HepG2 (cell line): Measurements from ENCODE around the gene POLR1E. TPM values are rescaled to one million over a fixed set of nuclear protein-coding genes. Genes with fewer than 3 reads are reported as not detected.

Experiments
- ATAD3A ChIP-seq: sonication (generic); formaldehyde crosslinking; IDR thresholded peaks from 2 replicates; pipeline ENCODE4 v1.4.0; 2020; ENCODE audit warnings: missing genetic modification reagents
- CEBPB ChIP-seq: IDR thresholded peaks from 2 replicates; pipeline ENCODE4 v1.6.1; 2011; ENCODE audit warnings: low read depth, low read length, improper control_type of control experiment, borderline replicate concordance
- HDAC6 ChIP-seq: fragments of 200-600 bp; sonication (generic); IDR thresholded peaks from 2 replicates; pipeline ENCODE4 v1.7.0; 2017; ENCODE audit warnings: mild to moderate bottlenecking, antibody characterized with exemption, low read length, low read depth
- KAT8 ChIP-seq: IDR thresholded peaks from 2 replicates; pipeline ENCODE4 v1.6.1; 2016; ENCODE audit warnings: missing genetic modification reagents, missing compliant biosample characterization
- LBX2 ChIP-seq: sonication (generic); formaldehyde crosslinking; IDR thresholded peaks from 2 replicates; pipeline ENCODE4 v1.5.0; 2020; ENCODE audit warnings: missing genetic modification reagents, mild to moderate bottlenecking, borderline replicate concordance
- MAFK ChIP-seq, 2 experiments: IDR thresholded peaks in 1 of 2; conservative IDR thresholded peaks in 1 of 2; 2 replicates each; pipeline ENCODE4 v1.6.1; 2011; ENCODE audit warnings: improper control_type of control experiment in 2 of 2, low read length in 2 of 2
- MYC ChIP-seq: sonication (generic); formaldehyde crosslinking; IDR thresholded peaks from 2 replicates; pipeline ENCODE4 v1.9.0; 2021; ENCODE audit warnings: missing genetic modification reagents, borderline replicate concordance
- MYNN ChIP-seq: sonication (generic); formaldehyde crosslinking; IDR thresholded peaks from 2 replicates; pipeline ENCODE4 v1.4.0; 2020; ENCODE audit warnings: mild to moderate bottlenecking, low read depth, missing genetic modification reagents
- PITX1 ChIP-seq: sonication (generic); formaldehyde crosslinking; IDR thresholded peaks from 2 replicates; pipeline ENCODE4 v1.5.1; 2020; ENCODE audit warnings: mild to moderate bottlenecking, missing genetic modification reagents
- REST ChIP-seq, 2 experiments: IDR thresholded peaks; 2 replicates each; pipeline ENCODE4 v1.6.1; 2011 to 2012; ENCODE audit warnings: low read length in 2 of 2, borderline replicate concordance in 1 of 2, low read depth in 1 of 2, mild to moderate bottlenecking in 1 of 2, moderate library complexity in 1 of 2
- RNF219 ChIP-seq: sonication (generic); formaldehyde crosslinking; IDR thresholded peaks from 2 replicates; pipeline ENCODE4 v1.5.0; 2020; ENCODE audit warnings: mild to moderate bottlenecking, missing genetic modification reagents
- SP5 ChIP-seq: IDR thresholded peaks from 2 replicates; pipeline ENCODE4 v1.6.1; 2016; ENCODE audit warnings: low read depth, borderline replicate concordance
- ZNF234 ChIP-seq: sonication (generic); formaldehyde crosslinking; conservative IDR thresholded peaks from 2 replicates; pipeline ENCODE4 v1.5.1; 2020; ENCODE audit warnings: mild to moderate bottlenecking, missing genetic modification reagents
- ZNF773 ChIP-seq: sonication (generic); formaldehyde crosslinking; IDR thresholded peaks from 2 replicates; pipeline ENCODE4 v1.4.0; 2020; ENCODE audit warnings: missing genetic modification reagents, borderline replicate concordance
- ZNF788 ChIP-seq: sonication (generic); formaldehyde crosslinking; IDR thresholded peaks from 2 replicates; pipeline ENCODE4 v1.5.0; 2020; ENCODE audit warnings: mild to moderate bottlenecking, missing genetic modification reagents, borderline replicate concordance
- polyA plus RNA-seq, 8 experiments: library from polyadenylated mRNA; depleted of rRNA in 3 of 8; stranded (reverse) in 7 of 8; unstranded in 1 of 8; fragments of >200 nt; fragmentation: Illumina TruSeq in 4 of 8; extraction: Trizol in 4 of 8; gene quantifications; 2 replicates each; pipeline versions ENCODE4 v1.2.1 to v1.2.3, GENCODE V29; 2011 to 2016; ENCODE audit warnings: low read depth in 4 of 8, missing spikeins in 1 of 8, mixed read lengths in 1 of 8; ENCODE audit not compliant: insufficient read depth in 1 of 8
- total RNA-seq, 5 experiments: library from RNA; depleted of rRNA; stranded (reverse); fragments of >200 nt; fragmentation: Illumina TruSeq; extraction: Trizol; gene quantifications; 2 replicates each; pipeline ENCODE4 v1.2.3, GENCODE V29; 2016; ENCODE audit warnings: low read depth in 1 of 5

Gene POLR1E
- total and polyA plus RNA-seq, 2 of the 13 experiments (the other 11 are each of a cell fraction or from before 2014, with no cell fraction given) = 23.0 to 37.8 TPM

GRCh38 chr9:37508135-37508833 lies 22.5 kb downstream of the POLR1E start (continued):
- TF ChIP-seq MAFK (conservative IDR thresholded peaks at IDR 0.05 in 1 of 2, IDR thresholded peaks at IDR 0.05 in 1 of 2; ENCODE audit: low read length in 2 of 2) (peak; percentile 39 to 46; a peak in 2 of 4 replicates), ZNF788 (peak; percentile 95), MYC (CRISPR knock-in tag) (peak; percentile 71; the same call in 1 of the 2 replicates), ATAD3A (CRISPR knock-in tag) (no peak), MYNN (CRISPR knock-in tag) (no peak), ZNF234 (CRISPR knock-in tag) (no peak; the same call in 1 of the 2 replicates), RNF219 (CRISPR knock-in tag) (no peak), REST (IDR thresholded peaks at IDR 0.05; ENCODE audit: borderline replicate concordance in 1 of 2, low read depth in 1 of 2, low read length in 2 of 2) (0 out of 4 replicates have a peak, but pooled peaks of 1 of the 2 experiments have one; percentile 24), ZNF773 (no peak), KAT8 (peak; percentile 85), CEBPB (peak; percentile 96), HDAC6 (no peak), LBX2 (CRISPR knock-in tag) (no peak), SP5 (CRISPR knock-in tag) (no peak; the same call in 1 of the 2 replicates), PITX1 (CRISPR knock-in tag) (peak; percentile 85)
